HEK293 (cell line): ENCODE data around the gene FIS1.

Experiments
- BCL6B ChIP-seq: fragments of 450-650 bp; formaldehyde crosslinking; IDR thresholded peaks from 2 replicates; pipeline ENCODE4 v1.5.1; 2017; ENCODE audit warnings: missing biosample characterization, missing genetic modification characterization
- ELK4 ChIP-seq: IDR thresholded peaks from 2 replicates; pipeline ENCODE4 v1.6.1; 2011; ENCODE audit warnings: mild to moderate bottlenecking, low read depth, low read length, borderline replicate concordance
- GLI2 ChIP-seq: fragments of 450-650 bp; formaldehyde crosslinking; IDR thresholded peaks from 2 replicates; pipeline ENCODE4; 2017; ENCODE audit warnings: missing biosample characterization, missing genetic modification characterization, low read depth, borderline replicate concordance
- GLIS2 ChIP-seq: fragments of 450-650 bp; formaldehyde crosslinking; IDR thresholded peaks from 2 replicates; pipeline ENCODE4 v1.5.1; 2016; ENCODE audit warnings: missing biosample characterization, missing genetic modification characterization
- HIC1 ChIP-seq: fragments of 450-650 bp; formaldehyde crosslinking; IDR thresholded peaks from 2 replicates; pipeline ENCODE4 v1.5.1; 2016; ENCODE audit warnings: missing biosample characterization, missing genetic modification characterization
- HOXC10 ChIP-seq: sonication (generic); formaldehyde crosslinking; IDR thresholded peaks from 2 replicates; pipeline ENCODE4 v1.8.1; 2023; ENCODE audit warnings: mild to moderate bottlenecking, missing genetic modification reagents
- KLF7 ChIP-seq: fragments of 450-650 bp; formaldehyde crosslinking; IDR thresholded peaks from 2 replicates; pipeline ENCODE4 v1.5.1; 2016; ENCODE audit warnings: missing biosample characterization, missing genetic modification characterization, borderline replicate concordance
- KLF8 ChIP-seq: fragments of 450-650 bp; formaldehyde crosslinking; IDR thresholded peaks from 2 replicates; pipeline ENCODE4 v1.5.1; 2016; ENCODE audit warnings: missing biosample characterization, missing genetic modification characterization
- PRDM2 ChIP-seq: fragments of 450-650 bp; formaldehyde crosslinking; IDR thresholded peaks from 2 replicates; pipeline ENCODE4 v1.5.1; 2016; ENCODE audit warnings: missing biosample characterization, missing genetic modification characterization, borderline replicate concordance
- REPIN1 ChIP-seq: fragments of 450-650 bp; formaldehyde crosslinking; IDR thresholded peaks from 2 replicates; pipeline ENCODE4 v1.5.1; 2017; ENCODE audit warnings: missing biosample characterization, missing genetic modification characterization, low read depth
- TCF7L2 ChIP-seq: IDR thresholded peaks from 2 replicates; pipeline ENCODE4 v1.6.1; 2011; ENCODE audit warnings: low read depth, mild to moderate bottlenecking, inconsistent platforms, low read length, moderate library complexity, borderline replicate concordance
- YY1 ChIP-seq: fragments of 450-650 bp; formaldehyde crosslinking; IDR thresholded peaks from 2 replicates; pipeline ENCODE4 v1.5.1; 2018; ENCODE audit warnings: missing biosample characterization, missing genetic modification characterization
- ZBTB17 ChIP-seq: fragments of 450-650 bp; formaldehyde crosslinking; IDR thresholded peaks from 2 replicates; pipeline ENCODE4 v1.5.1; 2016; ENCODE audit warnings: missing biosample characterization, missing genetic modification characterization
- ZBTB8A ChIP-seq: fragments of 450-650 bp; formaldehyde crosslinking; IDR thresholded peaks from 2 replicates; pipeline ENCODE4 v1.5.1; 2016; ENCODE audit warnings: missing biosample characterization, missing genetic modification characterization
- ZIC2 ChIP-seq: fragments of 450-650 bp; formaldehyde crosslinking; IDR thresholded peaks from 2 replicates; pipeline ENCODE4 v1.5.1; 2016; ENCODE audit warnings: missing biosample characterization, missing genetic modification characterization
- ZNF10 ChIP-seq: fragments of 450-650 bp; formaldehyde crosslinking; IDR thresholded peaks from 2 replicates; pipeline ENCODE4 v1.5.1; 2017; ENCODE audit warnings: missing biosample characterization, missing genetic modification characterization
- ZNF121 ChIP-seq: fragments of 450-650 bp; formaldehyde crosslinking; IDR thresholded peaks from 2 replicates; pipeline ENCODE4 v1.5.1; 2016; ENCODE audit warnings: missing biosample characterization, missing genetic modification characterization
- ZNF391 ChIP-seq: fragments of 450-650 bp; formaldehyde crosslinking; IDR thresholded peaks from 2 replicates; pipeline ENCODE4 v1.5.1; 2016; ENCODE audit warnings: low read depth, missing biosample characterization, missing genetic modification characterization, borderline replicate concordance
- ZNF394 ChIP-seq: fragments of 450-650 bp; formaldehyde crosslinking; IDR thresholded peaks from 2 replicates; pipeline ENCODE4 v1.5.1; 2016; ENCODE audit warnings: missing biosample characterization, missing genetic modification characterization, mild to moderate bottlenecking, moderate library complexity, borderline replicate concordance
- ZNF423 ChIP-seq: fragments of 450-650 bp; formaldehyde crosslinking; IDR thresholded peaks from 2 replicates; pipeline ENCODE4 v1.5.1; 2016; ENCODE audit warnings: missing biosample characterization, missing genetic modification characterization
- ZNF518A ChIP-seq: fragments of 450-650 bp; formaldehyde crosslinking; conservative IDR thresholded peaks from 2 replicates; pipeline ENCODE4 v1.5.1; 2016; ENCODE audit warnings: low read depth, missing biosample characterization, missing genetic modification characterization
- ZNF560 ChIP-seq: fragments of 450-650 bp; formaldehyde crosslinking; IDR thresholded peaks from 2 replicates; pipeline ENCODE4 v1.5.1; 2017; ENCODE audit warnings: missing biosample characterization, missing genetic modification characterization, borderline replicate concordance
- ZSCAN30 ChIP-seq: fragments of 450-650 bp; IDR thresholded peaks from 2 replicates; pipeline ENCODE4 v1.5.1; 2018; ENCODE audit warnings: missing biosample characterization, mild to moderate bottlenecking, missing genetic modification characterization, moderate library complexity

FIS1 gene

GRCh38 chr7:101244375-101245146, at the start of gene FIS1 (continued):
- 0 out of 2 replicates have a peak, but pooled peaks have one; percentile 19 for TF ChIP-seq ZIC2
- no peak for TF ChIP-seq TCF7L2
- TF ChIP-seq REPIN1 (tag by site-specific recombination), result no peak
- TF ChIP-seq ZNF10 (tag by site-specific recombination), result no peak; the same call in 1 of the 2 replicates
- no peak for TF ChIP-seq BCL6B (tag by site-specific recombination)
- TF ChIP-seq ZSCAN30 (tag by site-specific recombination), result 0 out of 2 replicates have a peak, but pooled peaks have one; percentile 47
- peak; percentile 90 for TF ChIP-seq KLF8 (tag by site-specific recombination)
- TF ChIP-seq KLF7 (tag by site-specific recombination), result 0 out of 2 replicates have a peak, but pooled peaks have one; percentile 16
- peak; percentile 100 for TF ChIP-seq HIC1
- peak; percentile 62; the same call in 1 of the 2 replicates for TF ChIP-seq YY1 (tag by site-specific recombination)
- TF ChIP-seq ZBTB17 (tag by site-specific recombination), result peak; percentile 99
- TF ChIP-seq ZBTB8A (tag by site-specific recombination), result 0 out of 2 replicates have a peak, but pooled peaks have one; percentile 10
- no peak for TF ChIP-seq HOXC10 (CRISPR knock-in tag)
- no peak; the same call in 1 of the 2 replicates for TF ChIP-seq ELK4
- no peak for TF ChIP-seq GLI2
- peak; percentile 61 for TF ChIP-seq GLIS2 (tag by site-specific recombination)
- TF ChIP-seq ZNF391 (tag by site-specific recombination), result 0 out of 2 replicates have a peak, but pooled peaks have one; percentile 49
- TF ChIP-seq ZNF518A, result peak; percentile 83
- no peak for TF ChIP-seq ZNF121 (tag by site-specific recombination)
- TF ChIP-seq ZNF423, result no peak
- TF ChIP-seq ZNF394 (tag by site-specific recombination), result peak; percentile 53
- no peak for TF ChIP-seq PRDM2
- no peak for TF ChIP-seq ZNF560 (tag by site-specific recombination)
